Measurements from ENCODE around the gene HIGD1A.

DNA sequence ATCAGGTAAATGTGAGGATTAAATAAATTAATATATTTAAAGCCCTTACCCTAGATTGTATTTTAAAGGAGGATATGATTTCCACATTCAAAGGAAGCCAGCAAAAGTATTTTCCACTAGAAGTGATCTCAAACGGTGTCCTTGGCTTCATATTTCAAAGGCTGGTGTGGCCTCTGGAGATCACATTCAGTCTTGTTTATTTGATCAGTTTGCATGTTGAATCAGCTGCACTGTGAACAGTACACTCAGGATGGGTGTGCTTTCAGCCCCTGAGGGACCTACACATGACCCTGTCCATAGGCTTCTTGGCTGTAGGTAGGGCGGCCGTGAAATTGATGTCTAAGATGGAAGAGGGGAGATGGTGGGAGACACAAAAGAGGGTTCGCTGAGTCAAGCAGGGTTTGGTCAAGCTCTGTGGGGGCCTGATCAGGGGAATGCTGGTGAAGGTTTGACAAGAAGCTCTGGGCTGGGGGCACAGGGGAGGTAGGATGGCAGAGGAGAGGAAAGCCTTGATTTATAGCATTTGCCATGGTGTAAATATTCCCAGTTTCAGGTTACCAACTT, 49.5 kb upstream of the HIGD1A start:
- TF ChIP-seq, protein P1, sequence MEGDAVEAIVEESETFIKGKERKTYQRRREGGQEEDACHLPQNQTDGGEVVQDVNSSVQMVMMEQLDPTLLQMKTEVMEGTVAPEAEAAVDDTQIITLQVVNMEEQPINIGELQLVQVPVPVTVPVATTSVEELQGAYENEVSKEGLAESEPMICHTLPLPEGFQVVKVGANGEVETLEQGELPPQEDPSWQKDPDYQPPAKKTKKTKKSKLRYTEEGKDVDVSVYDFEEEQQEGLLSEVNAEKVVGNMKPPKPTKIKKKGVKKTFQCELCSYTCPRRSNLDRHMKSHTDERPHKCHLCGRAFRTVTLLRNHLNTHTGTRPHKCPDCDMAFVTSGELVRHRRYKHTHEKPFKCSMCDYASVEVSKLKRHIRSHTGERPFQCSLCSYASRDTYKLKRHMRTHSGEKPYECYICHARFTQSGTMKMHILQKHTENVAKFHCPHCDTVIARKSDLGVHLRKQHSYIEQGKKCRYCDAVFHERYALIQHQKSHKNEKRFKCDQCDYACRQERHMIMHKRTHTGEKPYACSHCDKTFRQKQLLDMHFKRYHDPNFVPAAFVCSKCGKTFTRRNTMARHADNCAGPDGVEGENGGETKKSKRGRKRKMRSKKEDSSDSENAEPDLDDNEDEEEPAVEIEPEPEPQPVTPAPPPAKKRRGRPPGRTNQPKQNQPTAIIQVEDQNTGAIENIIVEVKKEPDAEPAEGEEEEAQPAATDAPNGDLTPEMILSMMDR (IDR thresholded peaks at IDR 0.05; ENCODE audit: low read length), result no peak
- TF ChIP-seq EZH2phosphoT487 (IDR thresholded peaks at IDR 0.05; ENCODE audit: low read length), result no peak

Data from MM.1S (cell line).